GM18499 (cell line): ENCODE results near the gene CEL.
"Not testable (repeated sequence)": the region's sequence is repeated elsewhere in the genome, so short reads cannot be mapped to it uniquely, and the experiment has no call there.

Experiments used
- ATAC-seq: cut with Tn5 transposase; IDR thresholded peaks from one replicate; pipeline ENCODE4 v1.9.1; 2021; ENCODE audit warnings: moderate number of reproducible peaks; ENCODE audit not compliant: insufficient read depth, unreplicated experiment

Gene CEL

DNA sequence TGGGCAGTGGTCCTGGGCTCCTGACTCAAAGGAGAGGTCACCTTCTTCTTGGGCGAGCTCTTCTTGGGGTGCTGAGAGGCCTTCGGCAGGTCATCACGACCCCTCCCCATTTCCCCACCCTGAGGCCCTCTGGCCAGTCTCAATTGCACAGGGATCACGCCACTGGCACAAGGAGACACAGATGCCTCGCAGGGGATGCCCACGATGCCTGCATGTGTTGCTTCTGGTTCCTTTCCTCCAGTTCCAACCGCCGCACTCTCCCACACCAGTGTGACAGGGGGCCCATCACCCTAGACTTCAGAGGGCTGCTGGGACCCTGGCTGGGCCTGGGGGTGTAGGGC is 1.3 kb downstream of the CEL start:
- ATAC-seq = no peak

DNA sequence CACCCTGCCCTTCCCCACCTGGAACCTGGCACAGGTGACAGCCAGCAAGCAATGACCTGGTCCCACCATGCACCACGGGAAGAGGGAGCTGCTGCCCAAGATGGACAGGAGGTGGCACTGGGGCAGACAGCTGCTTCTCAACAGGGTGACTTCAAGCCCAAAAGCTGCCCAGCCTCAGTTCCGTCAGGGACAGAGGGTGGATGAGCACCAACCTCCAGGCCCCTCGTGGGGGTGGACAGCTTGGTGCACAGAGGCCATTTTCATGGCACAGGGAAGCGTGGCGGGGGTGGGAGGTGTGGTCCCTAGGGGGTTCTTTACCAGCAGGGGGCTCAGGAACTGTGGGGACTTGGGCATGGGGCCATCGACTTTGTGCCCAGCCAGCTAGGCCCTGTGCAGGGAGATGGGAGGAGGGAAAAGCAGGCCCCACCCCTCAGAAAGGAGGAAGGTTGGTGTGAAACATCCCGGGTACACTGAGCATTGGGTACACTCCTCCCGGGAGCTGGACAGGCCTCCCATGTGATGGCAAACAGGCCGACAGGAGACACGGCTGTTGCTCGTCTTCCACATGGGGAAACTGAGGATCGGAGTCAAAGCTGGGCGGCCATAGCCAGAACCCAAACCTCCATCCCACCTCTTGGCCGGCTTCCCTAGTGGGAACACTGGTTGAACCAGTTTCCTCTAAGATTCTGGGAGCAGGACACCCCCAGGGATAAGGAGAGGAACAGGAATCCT is 1.9 kb downstream of the CEL start:
- no peak for ATAC-seq

DNA sequence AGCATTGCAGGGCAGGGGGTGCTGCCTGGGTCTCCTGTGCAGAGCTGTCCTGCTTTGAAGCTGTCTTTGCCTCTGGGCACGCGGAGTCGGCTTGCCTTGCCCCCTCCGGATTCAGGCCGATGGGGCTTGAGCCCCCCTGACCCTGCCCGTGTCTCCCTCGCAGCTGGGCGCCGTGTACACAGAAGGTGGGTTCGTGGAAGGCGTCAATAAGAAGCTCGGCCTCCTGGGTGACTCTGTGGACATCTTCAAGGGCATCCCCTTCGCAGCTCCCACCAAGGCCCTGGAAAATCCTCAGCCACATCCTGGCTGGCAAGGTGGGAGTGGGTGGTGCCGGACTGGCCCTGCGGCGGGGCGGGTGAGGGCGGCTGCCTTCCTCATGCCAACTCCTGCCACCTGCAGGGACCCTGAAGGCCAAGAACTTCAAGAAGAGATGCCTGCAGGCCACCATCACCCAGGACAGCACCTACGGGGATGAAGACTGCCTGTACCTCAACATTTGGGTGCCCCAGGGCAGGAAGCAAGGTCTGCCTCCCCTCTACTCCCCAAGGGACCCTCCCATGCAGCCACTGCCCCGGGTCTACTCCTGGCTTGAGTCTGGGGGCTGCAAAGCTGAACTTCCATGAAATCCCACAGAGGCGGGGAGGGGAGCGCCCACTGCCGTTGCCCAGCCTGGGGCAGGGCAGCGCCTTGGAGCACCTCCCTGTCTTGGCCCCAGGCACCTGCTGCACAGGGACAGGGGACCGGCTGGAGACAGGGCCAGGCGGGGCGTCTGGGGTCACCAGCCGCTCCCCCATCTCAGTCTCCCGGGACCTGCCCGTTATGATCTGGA is 2.7 kb downstream of the CEL start:
- no peak for ATAC-seq

DNA sequence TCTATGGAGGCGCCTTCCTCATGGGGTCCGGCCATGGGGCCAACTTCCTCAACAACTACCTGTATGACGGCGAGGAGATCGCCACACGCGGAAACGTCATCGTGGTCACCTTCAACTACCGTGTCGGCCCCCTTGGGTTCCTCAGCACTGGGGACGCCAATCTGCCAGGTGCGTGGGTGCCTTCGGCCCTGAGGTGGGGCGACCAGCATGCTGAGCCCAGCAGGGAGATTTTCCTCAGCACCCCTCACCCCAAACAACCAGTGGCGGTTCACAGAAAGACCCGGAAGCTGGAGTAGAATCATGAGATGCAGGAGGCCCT is 3.2 kb downstream of the CEL start:
- ATAC-seq = no peak

DNA sequence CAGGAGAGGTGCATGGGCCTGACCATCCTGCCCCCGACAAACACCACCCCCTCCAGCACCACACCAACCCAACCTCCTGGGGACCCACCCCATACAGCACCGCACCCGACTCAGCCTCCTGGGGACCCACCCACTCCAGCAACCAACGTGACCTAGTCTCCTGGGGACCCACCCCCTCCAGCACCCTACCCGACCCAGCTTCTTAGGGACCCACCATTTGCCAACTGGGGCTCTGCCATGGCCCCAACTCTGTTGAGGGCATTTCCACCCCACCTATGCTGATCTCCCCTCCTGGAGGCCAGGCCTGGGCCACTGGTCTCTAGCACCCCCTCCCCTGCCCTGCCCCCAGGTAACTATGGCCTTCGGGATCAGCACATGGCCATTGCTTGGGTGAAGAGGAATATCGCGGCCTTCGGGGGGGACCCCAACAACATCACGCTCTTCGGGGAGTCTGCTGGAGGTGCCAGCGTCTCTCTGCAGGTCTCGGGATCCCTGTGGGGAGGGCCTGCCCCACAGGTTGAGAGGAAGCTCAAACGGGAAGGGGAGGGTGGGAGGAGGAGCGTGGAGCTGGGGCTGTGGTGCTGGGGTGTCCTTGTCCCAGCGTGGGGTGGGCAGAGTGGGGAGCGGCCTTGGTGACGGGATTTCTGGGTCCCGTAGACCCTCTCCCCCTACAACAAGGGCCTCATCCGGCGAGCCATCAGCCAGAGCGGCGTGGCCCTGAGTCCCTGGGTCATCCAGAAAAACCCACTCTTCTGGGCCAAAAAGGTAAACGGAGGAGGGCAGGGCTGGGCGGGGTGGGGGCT is 4.6 kb downstream of the CEL start:
- no peak for ATAC-seq

DNA sequence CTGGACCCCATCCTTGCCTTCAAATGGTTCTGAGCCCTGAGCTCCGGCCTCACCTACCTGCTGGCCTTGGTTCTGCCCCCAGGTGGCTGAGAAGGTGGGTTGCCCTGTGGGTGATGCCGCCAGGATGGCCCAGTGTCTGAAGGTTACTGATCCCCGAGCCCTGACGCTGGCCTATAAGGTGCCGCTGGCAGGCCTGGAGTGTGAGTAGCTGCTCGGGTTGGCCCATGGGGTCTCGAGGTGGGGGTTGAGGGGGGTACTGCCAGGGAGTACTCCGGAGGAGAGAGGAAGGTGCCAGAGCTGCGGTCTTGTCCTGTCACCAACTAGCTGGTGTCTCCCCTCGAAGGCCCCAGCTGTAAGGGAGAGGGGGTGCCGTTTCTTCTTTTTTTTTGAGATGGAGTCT is 5.2 kb downstream of the CEL start:
- ATAC-seq = no peak

DNA sequence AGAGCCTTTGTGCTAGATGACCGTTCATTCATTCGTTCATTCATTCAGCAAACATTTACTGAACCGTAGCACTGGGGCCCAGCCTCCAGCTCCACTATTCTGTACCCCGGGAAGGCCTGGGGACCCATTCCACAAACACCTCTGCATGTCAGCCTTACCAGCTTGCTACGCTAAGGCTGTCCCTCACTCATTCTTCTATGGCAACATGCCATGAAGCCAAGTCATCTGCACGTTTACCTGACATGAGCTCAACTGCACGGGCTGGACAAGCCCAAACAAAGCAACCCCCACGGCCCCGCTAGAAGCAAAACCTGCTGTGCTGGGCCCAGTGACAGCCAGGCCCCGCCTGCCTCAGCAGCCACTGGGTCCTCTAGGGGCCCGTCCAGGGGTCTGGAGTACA is 6.0 kb downstream of the CEL start:
- ATAC-seq = no peak

DNA sequence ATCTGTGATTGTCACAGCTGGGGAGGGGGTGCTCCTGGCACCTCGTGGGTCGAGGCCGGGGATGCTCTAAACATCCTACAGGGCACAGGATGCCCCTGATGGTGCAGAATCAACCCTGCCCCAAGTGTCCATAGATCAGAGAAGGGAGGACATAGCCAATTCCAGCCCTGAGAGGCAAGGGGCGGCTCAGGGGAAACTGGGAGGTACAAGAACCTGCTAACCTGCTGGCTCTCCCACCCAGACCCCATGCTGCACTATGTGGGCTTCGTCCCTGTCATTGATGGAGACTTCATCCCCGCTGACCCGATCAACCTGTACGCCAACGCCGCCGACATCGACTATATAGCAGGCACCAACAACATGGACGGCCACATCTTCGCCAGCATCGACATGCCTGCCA is 6.7 kb downstream of the CEL start:
- ATAC-seq = not testable (repeated sequence)

DNA sequence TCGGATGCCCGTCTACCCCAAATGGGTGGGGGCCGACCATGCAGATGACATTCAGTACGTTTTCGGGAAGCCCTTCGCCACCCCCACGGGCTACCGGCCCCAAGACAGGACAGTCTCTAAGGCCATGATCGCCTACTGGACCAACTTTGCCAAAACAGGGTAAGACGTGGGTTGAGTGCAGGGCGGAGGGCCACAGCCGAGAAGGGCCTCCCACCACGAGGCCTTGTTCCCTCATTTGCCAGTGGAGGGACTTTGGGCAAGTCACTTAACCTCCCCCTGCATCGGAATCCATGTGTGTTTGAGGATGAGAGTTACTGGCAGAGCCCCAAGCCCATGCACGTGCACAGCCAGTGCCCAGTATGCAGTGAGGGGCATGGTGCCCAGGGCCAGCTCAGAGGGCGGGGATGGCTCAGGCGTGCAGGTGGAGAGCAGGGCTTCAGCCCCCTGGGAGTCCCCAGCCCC is 8.8 kb downstream of the CEL start:
- ATAC-seq = not testable (repeated sequence)

DNA sequence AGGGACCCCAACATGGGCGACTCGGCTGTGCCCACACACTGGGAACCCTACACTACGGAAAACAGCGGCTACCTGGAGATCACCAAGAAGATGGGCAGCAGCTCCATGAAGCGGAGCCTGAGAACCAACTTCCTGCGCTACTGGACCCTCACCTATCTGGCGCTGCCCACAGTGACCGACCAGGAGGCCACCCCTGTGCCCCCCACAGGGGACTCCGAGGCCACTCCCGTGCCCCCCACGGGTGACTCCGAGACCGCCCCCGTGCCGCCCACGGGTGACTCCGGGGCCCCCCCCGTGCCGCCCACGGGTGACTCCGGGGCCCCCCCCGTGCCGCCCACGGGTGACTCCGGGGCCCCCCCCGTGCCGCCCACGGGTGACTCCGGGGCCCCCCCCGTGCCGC is 9.2 kb downstream of the CEL start:
- not testable (repeated sequence) for ATAC-seq

DNA sequence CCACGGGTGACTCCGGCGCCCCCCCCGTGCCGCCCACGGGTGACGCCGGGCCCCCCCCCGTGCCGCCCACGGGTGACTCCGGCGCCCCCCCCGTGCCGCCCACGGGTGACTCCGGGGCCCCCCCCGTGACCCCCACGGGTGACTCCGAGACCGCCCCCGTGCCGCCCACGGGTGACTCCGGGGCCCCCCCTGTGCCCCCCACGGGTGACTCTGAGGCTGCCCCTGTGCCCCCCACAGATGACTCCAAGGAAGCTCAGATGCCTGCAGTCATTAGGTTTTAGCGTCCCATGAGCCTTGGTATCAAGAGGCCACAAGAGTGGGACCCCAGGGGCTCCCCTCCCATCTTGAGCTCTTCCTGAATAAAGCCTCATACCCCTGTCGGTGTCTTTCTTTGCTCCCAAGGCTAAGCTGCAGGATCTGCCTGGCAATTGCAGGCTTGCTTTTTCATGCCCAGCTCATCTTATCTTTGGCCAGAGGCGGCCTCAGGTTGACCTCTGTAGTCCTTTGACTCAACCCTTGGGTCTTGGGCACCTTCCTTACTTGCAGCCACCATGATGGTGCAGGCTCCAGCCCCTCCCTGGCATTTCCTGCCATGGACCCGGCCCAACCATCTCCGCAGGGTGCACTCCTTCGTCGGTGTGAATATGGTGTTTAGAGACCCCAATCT is 9.8 kb downstream of the CEL start:
- no peak for ATAC-seq

DNA sequence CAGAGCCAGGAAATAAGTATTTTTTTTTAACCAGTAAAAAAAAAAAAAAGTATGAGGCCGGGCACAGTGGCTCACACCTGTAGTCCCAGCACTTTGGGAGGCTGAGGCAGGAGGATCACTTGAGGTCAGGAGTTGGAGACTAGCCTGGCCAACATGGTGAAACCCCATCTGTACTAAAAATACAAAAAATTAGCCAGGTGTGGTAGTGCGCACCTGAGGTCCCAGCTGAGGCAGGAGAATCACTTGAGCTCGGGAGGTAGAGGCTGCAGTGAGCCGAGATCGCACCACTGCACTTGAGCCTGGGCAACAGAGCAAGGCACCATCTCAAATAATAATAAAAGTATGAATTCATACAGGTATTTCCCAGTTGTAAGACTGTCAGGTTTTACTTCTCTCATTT is 10.4 kb downstream of the CEL start:
- not testable (repeated sequence) for ATAC-seq

DNA sequence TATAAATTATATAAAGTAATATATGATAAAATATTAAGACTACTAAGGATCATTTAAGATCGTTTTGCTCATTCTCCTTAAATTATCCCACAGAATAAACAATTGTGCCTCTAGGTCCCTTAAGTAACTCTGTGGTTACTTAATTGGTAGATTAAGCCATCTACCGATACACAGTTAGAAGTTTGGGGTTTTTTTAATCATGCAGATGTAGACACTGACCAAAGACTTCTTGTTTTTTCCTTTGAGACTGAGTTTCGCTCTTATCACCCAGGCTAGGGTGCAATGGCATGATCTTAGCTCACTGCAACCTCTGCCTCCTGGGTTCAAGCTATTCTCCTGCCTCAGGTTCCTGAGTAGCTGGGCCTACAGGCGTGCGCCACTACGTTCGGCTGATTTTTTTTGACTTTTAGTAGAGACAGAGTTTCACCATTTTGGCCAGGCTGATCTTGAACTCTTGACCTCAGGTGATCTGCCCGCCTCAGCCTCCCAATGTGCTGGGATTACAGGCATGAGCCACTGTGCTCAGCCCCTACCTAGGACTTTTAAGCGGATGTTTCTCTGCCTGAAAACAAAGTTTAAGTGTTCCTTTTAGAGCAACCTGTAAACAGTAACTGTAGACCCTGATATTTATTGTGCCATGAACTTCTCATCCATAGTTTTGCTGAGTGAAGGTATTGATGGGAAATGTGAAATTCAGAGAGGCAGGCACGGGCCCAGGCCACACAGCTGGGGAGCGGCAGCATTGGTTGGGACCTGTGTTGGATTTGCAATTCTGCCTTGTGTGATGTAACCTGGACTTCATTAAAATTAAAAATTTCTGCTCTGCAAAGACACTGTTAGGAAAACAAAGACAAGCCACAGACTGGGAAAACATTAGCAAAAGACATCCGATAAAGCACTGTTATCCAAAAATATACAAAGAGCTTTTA is 11.6 kb downstream of the CEL start:
- ATAC-seq = no peak

DNA sequence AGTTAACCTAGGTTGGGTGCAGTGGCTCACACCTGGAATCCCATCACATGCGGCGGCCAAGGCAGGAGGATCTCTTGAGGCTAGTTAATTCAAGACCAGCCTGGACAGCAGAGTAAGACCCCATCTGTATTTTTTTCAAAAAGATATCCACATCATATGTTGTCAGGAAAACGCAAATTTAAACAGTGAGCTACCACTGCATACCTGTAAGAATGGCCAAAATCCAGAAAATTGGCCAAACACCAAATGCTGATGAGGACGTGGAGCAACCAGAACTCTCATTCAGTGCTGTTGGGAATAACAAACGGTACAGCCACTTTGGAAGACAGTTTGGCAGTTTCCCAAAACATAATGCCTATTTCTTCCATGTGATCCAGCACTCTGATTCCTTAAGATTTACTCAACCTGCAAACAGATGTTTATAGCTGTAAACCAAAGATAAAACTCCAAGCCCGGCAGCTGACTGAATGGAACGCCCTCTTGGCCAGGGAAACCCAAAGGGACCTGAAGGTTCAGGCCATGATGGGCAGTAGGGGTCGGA is 12.4 kb downstream of the CEL start:
- ATAC-seq = no peak

DNA sequence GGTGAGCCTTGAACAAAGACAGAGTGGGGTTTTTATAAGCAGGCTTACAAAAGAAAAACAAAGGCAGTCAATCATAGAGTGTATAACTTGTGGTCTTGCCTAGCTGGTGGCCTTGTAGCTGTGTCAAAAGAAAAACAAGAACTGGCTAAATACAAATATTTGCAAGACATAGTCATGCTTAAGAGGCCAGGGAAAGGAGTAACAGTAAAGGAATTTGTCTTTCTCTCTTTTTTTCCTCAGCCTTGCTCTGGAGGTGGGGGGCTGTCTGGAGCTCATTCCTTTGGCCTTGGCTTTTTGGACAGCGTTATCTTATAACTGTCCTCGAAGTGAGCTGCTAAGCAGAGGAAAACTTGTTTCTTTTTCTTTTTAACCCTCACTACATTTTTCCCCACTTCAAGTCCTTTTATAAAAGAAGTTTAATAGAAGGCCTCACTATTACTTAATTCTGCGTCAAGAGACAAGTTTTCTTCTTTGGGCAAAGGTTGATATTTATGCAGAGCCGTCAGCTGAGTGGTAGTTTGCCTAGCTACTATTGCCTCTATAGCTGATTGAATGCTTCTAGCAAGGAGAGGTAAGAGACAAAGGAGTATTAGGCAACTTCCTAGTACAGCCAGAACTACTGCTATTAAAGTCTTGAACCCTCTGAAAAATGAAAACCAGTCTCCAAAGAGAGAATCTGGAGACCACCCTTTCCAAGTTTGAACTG is 14.3 kb downstream of the CEL start:
- ATAC-seq = no peak

DNA sequence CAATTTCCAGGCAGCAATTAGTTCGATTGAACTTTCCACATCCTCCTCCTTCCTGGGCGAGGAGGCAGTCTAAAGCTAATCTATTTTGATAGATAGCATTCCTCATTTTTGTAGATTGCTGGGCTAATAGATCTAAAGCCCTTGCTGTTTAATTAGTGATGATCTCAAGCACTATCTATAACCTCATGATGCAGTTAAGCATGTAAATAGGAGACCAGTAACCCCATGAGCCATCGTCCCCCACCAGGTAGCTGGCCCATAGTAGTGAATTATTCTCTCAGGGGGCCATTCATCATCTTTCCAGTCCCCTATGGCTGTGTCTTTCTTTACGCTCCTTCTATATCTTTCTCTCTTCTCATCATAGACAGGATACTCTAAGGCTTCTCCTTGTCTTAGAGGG is 14.9 kb downstream of the CEL start:
- ATAC-seq = no peak

DNA sequence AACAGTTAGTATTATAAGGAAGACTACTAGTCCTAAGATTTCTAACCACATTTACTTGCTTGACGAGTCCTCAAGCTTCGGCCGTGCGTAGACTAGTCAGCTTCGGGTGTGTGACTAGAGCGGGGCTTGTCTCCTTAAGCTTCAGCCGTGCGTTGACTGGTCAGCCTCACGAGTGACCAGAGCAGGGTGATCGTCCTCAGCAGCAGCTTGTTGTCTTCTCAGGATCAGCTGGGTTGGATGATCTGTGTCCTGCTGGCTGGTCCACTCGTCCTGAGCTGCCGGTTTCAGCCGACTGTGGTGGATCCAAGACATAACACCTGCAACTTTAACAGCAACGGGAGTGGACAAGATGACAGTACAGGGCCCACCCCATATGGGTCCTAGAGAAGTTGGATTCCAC is 16.7 kb downstream of the CEL start:
- no peak for ATAC-seq

DNA sequence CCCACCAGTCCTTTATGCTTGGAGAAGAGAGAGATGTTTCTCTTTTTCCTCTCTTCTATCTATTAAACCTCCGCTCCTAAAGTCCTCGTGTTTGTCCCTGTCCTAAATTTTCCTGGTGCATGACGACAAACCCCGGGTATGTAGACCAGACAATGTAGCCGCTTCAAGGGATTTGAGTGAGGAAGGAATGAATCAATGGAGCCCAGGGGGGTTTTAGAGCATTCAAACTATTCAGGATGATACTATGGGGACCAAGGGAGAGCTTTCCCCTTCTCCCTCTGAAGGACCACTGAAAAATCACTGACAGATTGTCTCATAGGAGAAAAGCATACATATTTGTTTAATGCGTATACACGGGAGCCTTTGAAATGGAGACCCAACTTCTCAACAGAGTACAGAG is 18.4 kb downstream of the CEL start:
- no peak for ATAC-seq
